Kidney capillary endothelial cell (primary cell): ENCODE results near the gene FRYL.
A peak's percentile ranks its signal among the peaks of the same experiment; 100 is the strongest.
"Not testable (repeated sequence)": the region's sequence is repeated elsewhere in the genome, so short reads cannot be mapped to it uniquely, and the experiment has no call there.

Source experiments
- DNase-seq: peaks from one replicate; pipeline ENCODE4 v3.0.0-alpha.2; 2018; ENCODE audit warnings: low spot score

Gene FRYL

DNA sequence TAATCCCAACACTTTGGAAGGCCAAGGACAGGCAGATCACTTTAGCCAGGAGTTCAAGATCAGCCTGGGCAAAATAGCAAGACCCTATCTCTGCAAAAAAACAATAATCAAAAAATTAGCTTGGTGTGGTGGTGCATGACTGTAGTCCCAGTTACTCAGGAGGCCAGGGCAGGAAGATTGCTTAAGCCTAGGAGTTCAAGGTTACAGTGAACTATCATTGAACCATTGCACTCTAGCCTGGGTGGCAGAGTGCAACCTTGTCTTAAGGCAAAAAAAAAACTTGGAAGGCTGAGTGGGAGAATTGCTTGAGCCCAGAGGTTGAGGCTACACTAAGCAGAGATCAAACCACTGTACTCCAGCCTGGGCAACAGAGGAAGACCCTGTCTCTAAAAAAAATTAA lies 5.2 kb upstream of the FRYL start:
- no peak for DNase-seq

DNA sequence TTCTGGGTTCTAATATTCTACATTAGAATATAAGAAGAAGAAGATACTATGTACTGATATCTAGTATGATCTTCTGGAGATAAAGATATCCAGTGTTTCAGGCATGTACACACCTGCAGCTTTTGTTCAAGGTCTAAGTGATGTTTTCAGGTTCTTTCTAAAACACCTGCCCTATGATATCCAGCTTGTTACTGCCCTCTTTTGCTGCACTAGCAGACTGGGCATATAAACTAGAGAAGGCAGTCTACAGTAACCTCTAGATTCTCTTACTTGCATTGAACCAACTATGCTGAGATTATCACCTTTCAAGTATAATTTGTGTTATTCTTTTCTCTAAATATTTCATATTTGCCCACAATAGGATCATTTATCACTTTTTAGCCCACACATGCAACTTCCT lies 1.9 kb upstream of the FRYL start:
- DNase-seq: no peak

DNA sequence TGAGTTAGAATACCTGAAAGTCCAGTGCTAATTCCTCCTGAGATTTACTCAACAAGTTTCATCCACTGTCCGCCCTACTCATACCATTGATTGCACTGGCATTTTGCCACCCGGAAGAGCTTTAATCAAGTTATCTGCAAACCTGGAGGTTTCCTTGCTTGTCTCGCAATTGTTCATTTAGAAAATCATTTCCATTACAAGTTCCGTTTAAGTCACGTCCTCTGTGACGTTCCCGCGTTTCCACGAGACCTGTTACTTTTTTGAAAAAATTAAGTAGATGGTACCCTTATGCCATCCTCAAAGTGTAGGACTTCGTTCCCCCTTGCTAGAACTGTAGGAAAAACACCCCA lies 761 bp upstream of the FRYL start:
- peak; percentile 40 for DNase-seq

DNA sequence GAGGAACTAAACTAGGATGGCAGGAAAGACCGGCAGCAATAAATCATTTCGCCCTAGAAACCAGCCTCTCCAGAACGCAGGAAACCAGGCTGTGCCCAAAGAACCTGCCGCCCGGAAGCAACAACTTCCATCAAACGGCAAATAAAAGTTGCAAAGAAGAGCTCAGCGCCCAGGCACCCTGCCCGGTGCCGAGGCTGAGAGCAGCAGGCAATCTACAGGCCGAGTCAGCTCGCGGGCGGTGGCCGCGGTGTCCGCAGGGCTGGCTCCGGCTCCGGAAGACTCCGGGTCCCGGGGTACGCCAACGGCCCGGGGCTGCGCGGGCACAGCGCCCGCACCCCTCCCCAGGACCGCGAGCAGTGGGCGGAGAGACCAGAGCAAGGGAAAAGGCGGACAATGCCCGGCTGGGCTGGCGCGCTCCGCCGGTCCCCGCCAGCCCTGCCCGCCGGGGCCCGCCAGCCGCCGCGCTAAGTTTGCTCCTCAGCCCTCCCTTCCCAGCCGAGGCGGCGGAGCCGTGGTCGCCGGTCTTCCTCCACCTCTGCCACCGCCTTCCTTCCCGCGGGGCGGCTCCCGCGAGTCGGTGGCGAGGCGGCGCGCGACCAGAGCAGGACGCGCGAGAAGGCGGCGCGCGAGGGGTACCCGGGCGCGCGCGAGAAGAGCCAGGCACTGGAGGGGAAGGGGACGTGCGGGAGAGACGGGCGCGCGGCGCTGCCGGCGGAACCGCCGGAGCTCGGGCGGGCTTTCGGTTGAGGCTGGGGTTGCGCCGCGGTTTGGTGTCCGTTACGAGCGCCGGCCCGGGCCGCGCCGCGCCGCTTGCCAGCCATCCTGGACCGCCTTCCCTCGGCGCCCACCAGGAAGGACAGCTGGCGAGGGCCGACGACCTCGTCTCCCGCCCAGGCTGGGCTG lies 733 bp downstream of the FRYL start:
- DNase-seq: peak; percentile 40

DNA sequence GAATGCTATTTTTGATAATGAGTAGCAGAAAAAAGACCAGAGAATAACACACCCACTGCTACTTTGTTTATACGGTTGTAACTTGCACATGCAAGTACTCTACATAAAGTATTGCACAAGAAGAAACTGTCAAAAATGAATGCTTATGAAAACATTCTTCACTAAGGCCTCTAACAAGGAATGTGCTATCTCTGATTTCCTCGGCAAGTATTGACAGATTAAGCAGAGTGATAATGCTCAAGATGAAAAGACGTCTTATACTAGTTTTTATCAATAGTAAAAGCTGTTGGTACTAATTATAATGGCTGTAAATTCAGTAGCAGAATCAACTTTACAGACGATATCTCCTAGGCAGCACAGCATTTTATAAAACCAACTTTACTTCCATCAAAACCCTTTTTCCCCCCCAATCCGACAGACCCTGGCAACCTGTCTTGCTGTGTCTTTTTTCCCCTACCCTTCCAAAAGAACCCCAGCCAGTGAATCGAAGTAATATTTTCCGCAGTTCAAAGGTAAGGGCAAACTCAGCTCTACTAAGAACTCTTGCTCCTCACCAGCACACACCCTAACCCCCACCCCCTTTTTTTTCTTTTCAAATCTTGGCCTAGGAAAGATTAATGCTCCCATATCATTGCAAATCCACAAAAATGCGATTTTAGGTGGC lies 1.5 kb downstream of the FRYL start:
- DNase-seq: peak; percentile 15

DNA sequence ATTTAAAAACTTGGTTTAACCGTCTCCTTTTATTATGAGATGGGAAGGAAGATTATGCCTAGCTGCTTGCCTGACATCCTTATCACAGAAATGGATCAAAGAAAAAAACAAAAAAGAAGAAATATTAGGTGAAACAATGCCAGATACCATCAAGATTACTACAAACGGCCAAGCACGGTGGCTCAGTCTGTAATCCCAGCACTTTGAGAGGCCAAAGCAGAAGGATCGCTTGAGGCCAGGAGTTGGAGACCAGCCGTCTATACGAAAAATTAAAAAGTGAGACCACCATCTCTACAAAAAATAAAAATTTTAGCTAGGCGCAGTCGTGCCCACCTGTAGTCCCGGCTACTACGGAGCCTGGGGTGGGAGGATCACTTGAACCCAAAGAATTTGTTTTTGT lies 2.3 kb downstream of the FRYL start:
- DNase-seq: no peak

DNA sequence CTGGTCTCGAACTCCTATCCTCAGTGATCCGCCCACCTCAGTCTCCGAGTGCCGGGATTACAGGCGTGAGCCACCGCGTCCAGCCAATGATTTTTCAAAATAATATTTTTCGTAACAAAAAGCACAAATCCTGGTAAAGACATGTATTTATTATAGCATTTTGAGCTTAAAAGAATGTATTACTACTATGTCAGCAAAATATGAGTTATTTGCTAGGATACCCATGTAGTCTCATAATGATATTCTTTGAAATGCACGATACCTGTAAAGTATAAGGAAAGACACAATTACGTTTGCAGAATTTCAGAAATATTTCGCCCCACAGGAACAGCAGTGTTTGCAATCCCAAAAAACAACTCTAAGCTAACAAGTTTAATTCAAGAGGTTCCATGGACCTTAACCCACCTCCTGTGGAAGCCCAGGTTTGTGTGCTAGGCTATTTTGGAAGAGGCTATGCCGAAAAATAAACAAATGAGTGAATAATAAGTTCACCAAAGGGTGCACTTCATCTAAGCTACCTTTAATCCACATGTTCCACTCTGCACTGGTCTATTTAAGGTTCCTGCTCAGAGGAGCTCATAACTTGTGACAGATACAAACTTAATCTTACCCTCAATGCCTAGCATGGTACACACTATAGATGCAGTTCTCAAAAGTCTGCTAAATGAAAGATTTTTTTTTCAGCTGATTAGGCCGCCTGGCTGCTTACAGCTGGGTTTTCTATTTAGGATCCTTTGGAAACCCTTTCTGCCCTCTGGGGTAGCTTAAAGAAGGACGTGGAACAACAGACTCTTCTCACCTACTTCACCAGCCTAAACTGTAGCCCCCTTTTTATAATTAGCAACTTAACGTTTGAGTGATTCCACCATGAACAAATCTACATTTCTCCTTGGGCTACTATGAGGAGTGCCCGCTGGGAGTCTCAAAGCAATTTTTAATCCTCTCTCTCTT lies 5.0 kb downstream of the FRYL start:
- no peak for DNase-seq

DNA sequence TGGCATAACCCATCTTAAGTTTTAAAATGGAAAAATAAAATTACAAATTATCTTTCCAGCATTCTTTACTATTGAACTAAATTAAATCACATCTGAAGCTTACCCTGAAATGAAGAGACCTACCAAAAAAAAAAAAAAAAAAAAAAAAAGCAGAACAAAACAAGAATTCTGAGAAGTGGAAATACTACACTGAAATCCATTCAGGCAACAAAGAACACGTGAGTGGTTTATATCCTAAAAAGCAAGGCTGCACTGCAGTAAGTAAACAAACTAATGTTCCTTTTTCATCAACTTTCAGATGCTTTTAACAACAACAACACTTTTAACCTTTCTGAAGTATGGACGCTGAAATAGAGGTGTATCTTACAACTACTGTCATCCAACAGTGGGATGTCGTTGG lies 7.5 kb downstream of the FRYL start:
- no peak for DNase-seq

DNA sequence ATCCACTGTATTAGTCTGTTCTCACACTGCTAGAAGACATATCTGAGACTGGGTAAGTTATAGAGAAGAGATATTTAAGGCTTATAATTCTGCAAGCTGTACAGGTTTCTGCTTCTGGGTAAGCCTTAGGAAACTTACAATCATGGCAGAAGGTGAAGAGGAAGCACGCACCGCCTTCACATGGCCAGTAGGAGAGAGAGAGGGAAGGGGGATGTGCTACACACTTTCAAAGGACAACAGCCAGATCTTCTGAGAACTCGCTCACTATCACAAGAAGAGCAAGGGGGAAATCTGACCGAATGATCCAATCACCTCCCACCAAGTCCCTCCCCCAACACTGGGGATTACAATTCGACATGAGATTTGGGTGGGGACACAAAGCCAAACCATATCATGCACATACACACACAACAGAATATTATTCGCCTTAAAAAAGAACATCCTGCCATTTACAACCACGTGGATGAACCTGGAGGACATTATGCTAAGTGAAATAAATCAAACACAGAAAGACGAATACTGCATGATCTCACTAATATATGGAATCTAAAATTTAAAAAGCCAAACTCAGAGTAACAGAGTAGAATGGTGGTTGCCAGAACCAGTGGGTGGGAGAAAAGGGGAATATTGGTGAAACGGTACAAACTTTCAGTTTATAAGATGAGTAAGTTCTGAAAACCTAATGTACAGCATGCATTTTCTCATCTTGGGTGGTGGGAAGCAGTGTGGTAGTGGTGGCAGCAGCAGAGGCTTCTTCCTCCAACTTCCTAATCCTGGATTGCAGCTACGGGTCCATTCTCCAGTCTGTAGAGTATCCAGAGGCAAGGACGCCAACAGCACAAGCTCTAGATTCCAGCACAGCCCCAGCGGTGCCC lies 12.8 kb downstream of the FRYL start:
- DNase-seq: no peak

DNA sequence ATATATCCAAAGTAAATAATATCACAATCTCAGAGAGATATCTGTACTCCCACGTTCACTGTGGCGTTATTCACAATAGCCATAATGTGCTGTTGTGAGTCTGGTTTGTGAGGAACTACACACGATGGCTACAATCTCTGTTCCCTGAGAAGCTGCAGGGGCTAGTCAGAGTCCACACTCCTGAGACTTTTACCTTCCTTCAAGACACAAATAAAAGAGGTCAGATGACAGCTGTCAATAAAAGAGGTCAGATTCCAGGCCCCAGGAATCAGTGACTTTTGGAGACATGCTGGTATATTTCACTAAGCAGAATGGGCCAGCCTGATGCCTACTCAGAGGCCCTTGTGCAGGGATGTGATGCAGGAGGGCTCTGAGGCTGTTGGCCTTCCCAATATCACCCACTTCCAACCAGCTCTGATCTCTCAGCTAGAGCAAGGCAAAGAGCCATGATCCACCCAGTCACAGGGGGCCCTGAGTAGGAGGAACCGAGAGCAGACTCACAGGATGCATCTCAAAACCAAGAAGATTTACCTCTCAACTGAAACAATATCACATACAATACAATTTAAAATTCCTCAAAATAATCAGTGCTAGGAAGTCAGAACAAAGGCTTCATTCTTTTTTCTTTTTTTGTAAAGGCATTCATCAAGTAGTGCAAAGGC lies 13.8 kb downstream of the FRYL start:
- DNase-seq: no peak

DNA sequence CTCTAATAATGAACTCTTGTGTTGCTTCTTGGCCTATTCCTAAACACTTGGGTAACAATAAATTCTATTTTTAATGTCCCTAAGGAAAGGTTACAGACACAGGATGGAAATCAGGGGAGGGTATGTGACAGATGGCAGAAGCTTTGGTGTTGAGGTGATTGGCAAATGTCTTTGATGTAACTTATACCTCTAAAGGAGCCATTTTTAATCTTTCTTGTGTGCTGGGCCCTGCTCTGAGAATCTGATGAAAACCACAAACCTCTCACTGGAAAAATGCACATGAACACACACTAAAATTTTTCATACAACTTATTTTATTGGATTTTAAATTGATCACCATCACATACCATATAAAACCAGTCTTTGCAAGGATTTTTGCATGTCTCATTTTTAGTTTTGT lies 17.7 kb downstream of the FRYL start:
- no peak for DNase-seq

DNA sequence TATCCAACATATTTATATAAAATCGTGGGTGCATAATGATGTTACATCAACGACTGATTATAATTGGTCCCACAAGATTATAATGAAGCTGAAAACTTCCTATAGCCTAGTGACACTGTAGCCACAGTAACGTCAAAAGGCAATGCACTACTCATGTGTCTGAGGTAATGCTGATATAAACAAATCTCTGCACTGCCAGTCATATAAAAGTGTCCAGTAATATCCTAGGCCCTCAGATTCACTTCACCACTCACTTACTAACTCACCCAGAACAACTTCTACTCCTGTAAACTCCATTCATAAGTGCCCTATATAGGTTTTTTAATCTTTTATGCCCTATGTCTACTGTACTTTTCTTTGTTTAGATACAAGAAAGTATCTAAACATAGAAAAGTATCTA lies 18.8 kb downstream of the FRYL start:
- DNase-seq: no peak

DNA sequence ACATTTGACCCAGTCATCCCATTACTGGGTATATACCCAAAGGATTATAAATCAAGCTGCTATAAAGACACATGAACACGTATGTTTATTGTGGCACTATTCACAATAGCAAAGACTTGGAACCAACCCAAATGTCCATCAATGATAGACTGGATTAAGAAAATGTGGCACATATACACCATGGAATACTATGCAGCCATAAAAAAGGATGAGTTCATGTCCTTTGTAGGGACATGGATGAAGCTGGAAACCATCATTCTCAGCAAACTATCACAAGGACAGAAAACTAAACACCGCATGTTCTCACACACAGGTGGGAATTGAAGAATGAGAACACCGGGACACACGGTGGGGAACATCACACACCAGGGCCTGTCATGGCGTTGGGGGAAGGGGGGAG lies 21.4 kb downstream of the FRYL start:
- not testable (repeated sequence) for DNase-seq

DNA sequence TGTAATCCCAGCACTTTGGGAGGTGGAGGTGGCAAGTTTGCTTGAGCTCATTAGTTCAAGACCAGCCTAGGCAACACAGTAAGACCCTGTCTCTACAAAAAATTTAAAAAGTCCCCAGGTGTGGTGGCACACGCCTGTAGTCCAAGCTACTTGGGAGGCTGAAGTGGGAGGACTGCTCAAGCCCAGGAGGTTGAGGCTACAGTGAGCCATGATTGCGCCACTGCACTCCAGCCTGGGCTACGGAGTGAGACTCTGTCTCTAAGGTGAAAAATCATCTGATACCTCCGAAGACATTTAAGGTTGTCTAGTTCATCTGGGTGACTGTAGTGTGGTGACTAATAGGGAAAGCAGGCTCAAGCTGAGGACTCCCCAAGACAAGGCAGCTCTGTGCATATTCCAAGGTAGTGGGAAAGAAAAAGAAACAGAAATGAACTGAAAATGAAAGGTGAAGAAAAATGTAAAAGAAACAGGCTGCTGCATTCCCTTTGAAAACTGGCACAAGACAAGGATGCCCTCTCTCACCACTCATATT lies 23.3 kb downstream of the FRYL start:
- no peak for DNase-seq

DNA sequence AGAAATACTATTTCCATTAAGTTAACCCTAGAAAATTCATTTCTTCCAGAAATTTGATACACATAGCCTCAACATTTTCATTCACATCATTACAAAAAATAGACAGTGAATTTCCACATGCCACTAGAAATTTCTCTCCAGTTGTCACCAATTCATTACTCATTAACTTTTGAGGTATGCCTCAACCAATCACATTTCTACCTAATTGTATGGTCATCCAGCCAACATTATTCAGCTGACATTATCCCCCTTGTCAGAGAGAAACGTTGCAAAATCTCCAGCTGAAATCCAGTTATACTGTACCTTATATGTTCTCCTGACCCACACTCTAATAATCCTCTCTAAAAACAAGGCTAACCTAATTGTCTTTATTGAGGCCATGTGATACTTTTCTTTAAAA lies 24.8 kb downstream of the FRYL start:
- DNase-seq: no peak

DNA sequence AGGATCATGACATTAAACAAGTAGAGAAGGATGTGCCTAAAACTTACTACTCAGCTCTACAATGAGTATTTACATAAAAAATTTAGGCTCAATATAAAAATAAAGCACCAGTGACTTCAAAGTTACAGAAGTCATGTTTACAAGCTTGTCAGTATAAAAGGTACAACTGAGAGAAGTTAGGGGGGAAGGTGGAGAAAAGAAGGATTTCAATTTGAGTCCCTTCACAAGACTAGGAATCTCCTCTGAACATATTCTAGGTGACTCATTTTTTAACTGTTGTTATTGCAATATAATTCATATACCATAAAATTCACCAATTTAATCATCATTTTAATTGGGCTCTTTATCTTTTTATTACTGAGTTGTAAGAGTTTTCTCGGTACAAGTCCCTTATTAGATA lies 26.9 kb downstream of the FRYL start:
- DNase-seq: no peak

DNA sequence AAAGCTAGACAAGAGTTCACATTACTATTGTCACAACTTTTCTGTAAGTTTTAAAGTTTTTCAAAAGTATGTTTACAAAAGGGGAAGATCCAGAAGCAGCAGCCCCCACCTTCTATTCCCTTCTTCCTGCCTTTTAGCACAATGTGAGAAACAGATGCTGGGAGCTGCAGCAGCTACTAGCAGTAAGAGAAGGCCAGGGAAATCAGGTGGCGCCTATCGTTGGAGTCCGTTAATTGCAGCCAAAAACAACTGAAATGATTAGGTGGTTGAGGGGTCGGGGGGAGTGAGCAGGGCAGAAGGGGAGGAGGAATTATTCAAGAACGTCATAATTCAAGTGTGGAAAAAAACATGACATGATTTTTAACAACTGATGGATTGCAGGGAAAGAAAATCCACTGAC lies 27.4 kb downstream of the FRYL start:
- DNase-seq: no peak

DNA sequence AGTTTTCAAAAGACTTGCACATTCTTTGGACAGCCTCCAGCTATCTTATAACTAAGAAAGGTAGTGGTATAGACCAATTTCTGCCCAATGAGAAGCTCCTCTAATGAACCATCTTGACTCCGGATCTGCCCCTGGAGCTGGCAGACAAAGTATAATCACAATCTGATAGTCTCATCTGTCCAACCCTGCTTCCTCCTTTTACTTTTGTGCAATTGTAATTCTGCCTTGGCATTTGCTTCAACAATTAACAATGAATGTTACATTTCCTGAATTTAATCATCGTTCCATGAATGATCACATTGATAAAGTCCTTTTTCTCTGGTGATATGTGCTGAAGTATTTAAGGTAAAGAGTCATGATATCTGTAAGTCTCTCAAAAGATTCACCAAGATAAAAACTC lies 27.8 kb downstream of the FRYL start:
- no peak for DNase-seq

DNA sequence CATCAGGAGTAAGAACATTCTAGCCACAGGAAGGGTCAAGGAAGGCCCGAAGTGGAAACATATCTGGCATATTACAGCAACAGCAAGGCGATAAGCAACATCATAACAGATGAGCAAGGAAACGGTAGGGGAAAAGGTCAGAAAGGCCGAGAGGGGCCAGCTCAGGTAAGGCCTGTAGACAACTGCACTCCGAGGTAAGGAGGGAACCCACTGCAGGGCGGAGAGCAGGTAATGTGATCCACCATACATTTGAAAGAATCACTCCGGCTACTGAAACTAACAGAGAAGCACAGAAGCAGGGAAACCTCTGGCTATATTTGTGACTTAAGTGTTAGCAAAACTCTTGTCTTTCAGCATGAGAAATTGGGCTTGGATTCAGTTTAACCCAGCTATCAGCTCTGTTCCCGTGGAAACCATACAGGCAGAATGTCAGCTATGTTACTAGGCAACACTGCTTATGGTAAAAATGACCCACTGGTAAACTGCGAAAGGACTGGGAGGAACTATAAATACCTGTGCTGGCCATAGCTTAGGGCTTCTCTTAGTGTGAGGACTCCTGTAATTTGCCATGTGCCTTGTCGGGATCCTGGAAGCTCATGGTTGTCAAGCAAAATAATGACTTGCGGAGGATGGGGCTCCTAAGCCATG lies 31.0 kb downstream of the FRYL start:
- DNase-seq: no peak

DNA sequence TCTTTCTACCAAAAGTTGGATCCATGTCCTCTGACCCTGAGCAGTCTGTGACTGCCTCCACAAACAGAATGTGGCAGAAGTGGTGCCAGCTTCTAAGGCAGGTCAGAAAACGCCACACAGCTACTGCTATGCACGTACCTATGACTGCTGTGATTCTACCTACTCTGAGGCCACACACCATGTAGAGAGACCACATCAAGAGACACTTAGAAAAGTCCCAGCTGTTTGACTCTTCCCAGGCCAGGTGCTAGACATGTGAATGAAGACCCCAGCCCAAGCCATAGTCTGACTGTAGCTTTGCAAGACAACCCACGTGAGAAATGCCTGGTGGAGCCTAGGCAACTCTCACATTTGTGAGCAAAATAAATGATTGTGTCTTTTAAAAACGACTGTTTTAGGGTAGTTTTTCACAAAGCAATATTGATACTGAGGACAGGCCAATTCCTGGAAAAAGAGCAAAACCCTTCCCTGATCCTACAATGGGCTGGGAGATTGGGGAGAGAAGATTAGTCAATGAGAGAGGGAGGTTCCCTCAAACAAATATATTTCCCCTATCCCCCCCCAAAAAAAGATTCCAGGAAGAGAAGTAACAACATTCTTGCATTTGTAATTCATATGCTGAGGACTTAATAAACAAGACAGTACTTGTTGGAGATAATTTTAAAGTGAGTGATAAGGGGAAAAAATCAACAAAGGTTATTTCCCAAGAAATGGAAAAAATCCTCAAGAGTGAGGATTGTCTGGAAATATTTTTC lies 33.3 kb downstream of the FRYL start:
- DNase-seq: no peak
